ENCODE data around the gene CREG2. TPM values are rescaled to one million over a fixed set of nuclear protein-coding genes. Genes with fewer than 3 reads are reported as not detected.
"Not testable (repeated sequence)": the region's sequence is repeated elsewhere in the genome, so short reads cannot be mapped to it uniquely, and the experiment has no call there.

CREG2 gene
- total and polyA plus RNA-seq, 8 donors: 0.05 to 0.37 TPM; not detected in 6

- Histone ChIP-seq H3K4me3 (no peak overlapping the region), H3K9me3 (no peaks in the 10 kb centered on the region), H3K4me1 (no peaks in the 10 kb centered on the region), H3K36me3 (no peaks in the 10 kb centered on the region), H3K27me3 (no peaks in the 10 kb centered on the region), H3K27ac (no peak overlapping the region)
- intact Hi-C loops (cut with DNase I; ENCODE audit: low total_unique reads): no loop called here
- 66 to 85% (median 77%) methylated on average over 6 of the region's 6 CpGs for WGBS, 5 donors
- no peak for DNase-seq
- TF ChIP-seq POLR2AphosphoS5 (IDR thresholded peaks at IDR 0.05): no peak
- TF ChIP-seq POLR2A (IDR thresholded peaks at IDR 0.05): no peak
- TF ChIP-seq EP300 (IDR thresholded peaks at IDR 0.05): no peak
- no peak for TF ChIP-seq CTCF (IDR thresholded peaks at IDR 0.05)
These were observed 31.2 kb downstream of the CREG2 start for GRCh38 chr2:101356055-101356454.

GRCh38 chr2:101355401-101356054 is 31.8 kb downstream of the CREG2 start:
- H3K4me1 ChIP-seq: no peaks in the 10 kb centered on the region
- no peak for TF ChIP-seq CTCF (IDR thresholded peaks at IDR 0.05)
- TF ChIP-seq POLR2AphosphoS5 (IDR thresholded peaks at IDR 0.05): no peak
- DNase-seq: no peak
- 64 to 72% (median 65%) methylated on average over 7 to 10 of the region's 10 CpGs for WGBS, 5 donors
- intact Hi-C loops (cut with DNase I; ENCODE audit: low total_unique reads): no loop called here
- no peaks in the 10 kb centered on the region for H3K36me3 ChIP-seq
- no peaks in the 10 kb centered on the region for H3K9me3 ChIP-seq
- no peak overlapping the region for H3K4me3 ChIP-seq
- H3K27ac ChIP-seq: no peak overlapping the region
- no peaks in the 10 kb centered on the region for H3K27me3 ChIP-seq

- Histone ChIP-seq H3K4me1 (no peaks in the 10 kb centered on the region), H3K27me3 (no peaks in the 10 kb centered on the region), H3K36me3 (no peaks in the 10 kb centered on the region), H3K4me3 (no peak overlapping the region), H3K9me3 (no peaks in the 10 kb centered on the region), H3K27ac (no peak overlapping the region)
- 87 to 93% (median 92%) methylated on average over 21 of the region's 21 CpGs for WGBS, 5 donors
- DNase-seq: no peak
- TF ChIP-seq POLR2AphosphoS5 (IDR thresholded peaks at IDR 0.05): no peak
- TF ChIP-seq EP300 (IDR thresholded peaks at IDR 0.05): no peak
- no peak for TF ChIP-seq POLR2A (IDR thresholded peaks at IDR 0.05)
- TF ChIP-seq CTCF (IDR thresholded peaks at IDR 0.05): no peak
- intact Hi-C loops (cut with DNase I; ENCODE audit: low total_unique reads): no loop called here
These were observed 32.6 kb downstream of the CREG2 start for GRCh38 chr2:101354420-101355311.

GRCh38 chr2:101352631-101353030 is 34.7 kb downstream of the CREG2 start:
- H3K36me3 ChIP-seq; H3K4me1 ChIP-seq; H3K4me3 ChIP-seq; H3K27ac ChIP-seq; H3K9me3 ChIP-seq; DNase-seq; intact Hi-C loops (cut with DNase I; ENCODE audit: low total_unique reads); H3K27me3 ChIP-seq: not testable (repeated sequence)
- 79 to 89% (median 87%) methylated on average over 4 of the region's 4 CpGs for WGBS, 5 donors

- H3K36me3 ChIP-seq: no peaks in the 10 kb centered on the region
- no peaks in the 10 kb centered on the region for H3K9me3 ChIP-seq
- TF ChIP-seq CTCF (IDR thresholded peaks at IDR 0.05) (no peak), POLR2A (IDR thresholded peaks at IDR 0.05) (no peak), POLR2AphosphoS5 (IDR thresholded peaks at IDR 0.05) (no peak), EP300 (IDR thresholded peaks at IDR 0.05) (no peak)
- 88 to 91% (median 90%) methylated on average over 6 to 7 of the region's 7 CpGs for WGBS, 5 donors
- H3K27me3 ChIP-seq: no peaks in the 10 kb centered on the region
- H3K4me1 ChIP-seq: no peaks in the 10 kb centered on the region
- H3K4me3 ChIP-seq: no peak overlapping the region
- no peak for DNase-seq
- no peak overlapping the region for H3K27ac ChIP-seq
- intact Hi-C loops (cut with DNase I; ENCODE audit: low total_unique reads): no loop called here
These were observed 36.1 kb downstream of the CREG2 start for GRCh38 chr2:101351207-101351606.
